Adrenal gland (tissue), 12 donors: ENCODE results near the gene PHYH. TPM values are rescaled to one million over a fixed set of nuclear protein-coding genes. Genes with fewer than 3 reads are reported as not detected.

Experiments used
- DNase-seq, 7 donors: peaks; one replicate each; pipeline ENCODE4 v3.0.0-alpha.2; 2019 to 2020
- H3K27ac ChIP-seq, 5 donors: fragments of 200-600 bp; sonication (generic) in 4 of 5; 1 replicate in 3 of 5; 2 replicates in 2 of 5; pipeline versions ENCODE4 v1.5.1 to v1.8.0; 2016 to 2020; ENCODE audit warnings: mild to moderate bottlenecking in 1 of 5
- H3K27me3 ChIP-seq: fragments of 200-600 bp; 2 replicates; pipeline ENCODE4 v1.8.0; 2021
- H3K36me3 ChIP-seq, 2 donors: fragments of 200-600 bp; replicated peaks in 1 of 2; 1 replicate in 1 of 2; 2 replicates in 1 of 2; pipeline versions ENCODE4 v1.5.1 to v1.8.0; 2018 to 2022
- H3K4me1 ChIP-seq, 2 donors: fragments of 200-600 bp; replicated peaks in 1 of 2; 1 replicate in 1 of 2; 2 replicates in 1 of 2; pipeline versions ENCODE4 v1.5.1 to v1.8.0; 2018 to 2021
- H3K4me3 ChIP-seq, 4 donors: fragments of 200-600 bp; sonication (generic) in 3 of 4; one replicate each; pipeline ENCODE4 v1.5.1; 2016 to 2018
- H3K9me3 ChIP-seq, 3 donors: fragments of 200-600 bp; sonication (generic) in 1 of 3; replicated peaks in 1 of 3; 1 replicate in 2 of 3; 2 replicates in 1 of 3; pipeline versions ENCODE4 v1.5.1 to v1.8.0; 2016 to 2021
- POLR2A ChIP-seq, 2 donors: fragments of 450-650 bp; IDR thresholded peaks; one replicate each; pipeline ENCODE4 v1.6.1; 2017; ENCODE audit warnings: antibody characterized with exemption in 2 of 2, mild to moderate bottlenecking in 2 of 2, moderate library complexity in 1 of 2
- WGBS, 4 donors: extraction: QIAGEN DNeasy Blood & Tissue Kit in 2 of 4; methylation state at CpG; one replicate each; pipeline versions ENCODE4 v1.1.5 to v1.1.7; 2013 to 2017; 5-methylcytosine and 5-hydroxymethylcytosine counted together
- intact Hi-C, 2 donors: fragments of 100-400 bp; cut with DNase I; formaldehyde crosslinking; loops; one replicate each; pipeline versions ENCODE4 v1.14.1 to v1.15.0; 2022 to 2023
- polyA plus RNA-seq, 3 donors: library from polyadenylated mRNA; stranded (reverse); fragments of 200-250 nt in 2 of 3; fragments of 350-450 nt in 1 of 3; fragmentation: Illumina TruSeq in 1 of 3; extraction: RNeasy Lipid Tissue Mini Kit (QIAGEN cat#74804) in 1 of 3; gene quantifications; one replicate each; pipeline ENCODE4 v1.2.3, GENCODE V29; 2013 to 2014
- total RNA-seq, 9 donors: library from RNA; depleted of rRNA in 4 of 9; stranded (reverse); fragments of >200 nt in 4 of 9; fragments of 120-200 nt in 1 of 9; fragmentation: NEBNext Ultra II Directional in 1 of 9; extraction: Animal tissue kit (Norgen Biotek cat#: 25700) in 1 of 9; gene quantifications; one replicate each; pipeline versions ENCODE4 v1.1.0 to v1.2.4, GENCODE V29; 2013 to 2023
- TF ChIP-seq, protein P1 (sequence below), 6 experiments: fragments of 450-650 bp in 4 of 6; fragments of 200-600 bp in 2 of 6; sonication (generic) in 1 of 6; IDR thresholded peaks; 1 replicate in 5 of 6; 2 replicates in 1 of 6; pipeline versions ENCODE4 v1.5.1 to v1.8.0; 2016 to 2021; ENCODE audit warnings: antibody characterized with exemption in 6 of 6, mild to moderate bottlenecking in 2 of 6, moderate library complexity in 1 of 6
- donor health status: healthy with polysubstance abuse.
- donor health status: Bipolar disorder and iron deficiency.
- donor health status: DM: yes; HTN: yes; CAD: no.
- donor health status: DM: no; HTN: no; CAD: no.
- donor health status: DM: no; HTN: no; CAD: no.
- donor health status: DM: yes; HTN: yes; CAD: no.

PHYH gene
- total and polyA plus RNA-seq, 12 donors, result 44.2 to 140 (median 71.6) TPM

DNA sequence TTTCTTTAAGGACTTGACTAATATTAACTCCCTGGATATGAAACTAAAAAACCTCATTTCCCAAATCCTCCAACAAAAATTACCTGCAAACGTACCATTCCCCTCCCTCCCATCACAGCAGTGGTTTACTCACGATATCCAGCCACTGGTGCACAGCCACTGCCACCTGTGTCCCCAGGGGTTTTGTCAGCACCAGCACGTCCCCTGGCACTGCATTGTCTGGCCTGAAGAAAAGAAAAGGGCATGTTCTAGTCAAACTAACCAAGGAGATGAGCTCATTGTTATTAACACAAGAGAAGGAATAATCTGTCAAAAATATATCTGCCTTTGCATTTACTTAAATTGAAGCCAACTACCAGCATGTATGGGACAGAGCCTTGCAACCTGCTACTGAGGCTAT lies 29.7 kb upstream of the PHYH start:
- peaks cover 0 to 79% of the 10 kb centered on the region in 2 donors for H3K36me3 ChIP-seq
- intact Hi-C loops, result no loop called here

DNA sequence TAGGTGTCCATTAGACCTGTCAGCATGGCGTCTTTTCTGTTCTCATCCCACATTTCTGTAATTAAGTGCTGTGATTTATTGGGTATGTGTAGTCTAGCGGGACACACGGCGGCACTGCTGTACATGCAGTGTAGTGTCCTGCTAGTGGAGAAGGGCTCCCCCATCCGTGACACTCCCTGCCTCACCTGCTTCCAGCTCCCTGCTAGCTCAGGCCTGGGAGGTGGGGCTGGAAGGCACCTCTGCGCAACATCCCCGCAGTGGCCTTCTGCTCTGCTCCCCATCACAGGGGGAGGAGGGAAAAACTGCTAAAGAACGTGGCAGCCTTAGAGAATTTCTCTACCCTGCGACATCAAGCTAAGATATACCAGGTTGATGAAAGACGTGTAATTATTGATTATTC lies 28.7 kb upstream of the PHYH start:
- no peaks in the 10 kb centered on the region for H3K9me3 ChIP-seq

More for the DNA sequence above, 29.7 kb upstream of the PHYH start:
- 84 to 97% (median 89%) methylated on average over 3 of the region's 3 CpGs for WGBS, 4 donors
- Histone ChIP-seq H3K4me3 (no peak overlapping the region), H3K27ac (no peak overlapping the region), H3K27me3 (no peaks in the 10 kb centered on the region), H3K9me3 (no peaks in the 10 kb centered on the region), H3K4me1 (no peaks in the 10 kb centered on the region)
- no peak for DNase-seq
- TF ChIP-seq POLR2A (IDR thresholded peaks at IDR 0.05), result no peak
- TF ChIP-seq, protein P1, sequence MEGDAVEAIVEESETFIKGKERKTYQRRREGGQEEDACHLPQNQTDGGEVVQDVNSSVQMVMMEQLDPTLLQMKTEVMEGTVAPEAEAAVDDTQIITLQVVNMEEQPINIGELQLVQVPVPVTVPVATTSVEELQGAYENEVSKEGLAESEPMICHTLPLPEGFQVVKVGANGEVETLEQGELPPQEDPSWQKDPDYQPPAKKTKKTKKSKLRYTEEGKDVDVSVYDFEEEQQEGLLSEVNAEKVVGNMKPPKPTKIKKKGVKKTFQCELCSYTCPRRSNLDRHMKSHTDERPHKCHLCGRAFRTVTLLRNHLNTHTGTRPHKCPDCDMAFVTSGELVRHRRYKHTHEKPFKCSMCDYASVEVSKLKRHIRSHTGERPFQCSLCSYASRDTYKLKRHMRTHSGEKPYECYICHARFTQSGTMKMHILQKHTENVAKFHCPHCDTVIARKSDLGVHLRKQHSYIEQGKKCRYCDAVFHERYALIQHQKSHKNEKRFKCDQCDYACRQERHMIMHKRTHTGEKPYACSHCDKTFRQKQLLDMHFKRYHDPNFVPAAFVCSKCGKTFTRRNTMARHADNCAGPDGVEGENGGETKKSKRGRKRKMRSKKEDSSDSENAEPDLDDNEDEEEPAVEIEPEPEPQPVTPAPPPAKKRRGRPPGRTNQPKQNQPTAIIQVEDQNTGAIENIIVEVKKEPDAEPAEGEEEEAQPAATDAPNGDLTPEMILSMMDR (IDR thresholded peaks at IDR 0.05), result no peak

DNA sequence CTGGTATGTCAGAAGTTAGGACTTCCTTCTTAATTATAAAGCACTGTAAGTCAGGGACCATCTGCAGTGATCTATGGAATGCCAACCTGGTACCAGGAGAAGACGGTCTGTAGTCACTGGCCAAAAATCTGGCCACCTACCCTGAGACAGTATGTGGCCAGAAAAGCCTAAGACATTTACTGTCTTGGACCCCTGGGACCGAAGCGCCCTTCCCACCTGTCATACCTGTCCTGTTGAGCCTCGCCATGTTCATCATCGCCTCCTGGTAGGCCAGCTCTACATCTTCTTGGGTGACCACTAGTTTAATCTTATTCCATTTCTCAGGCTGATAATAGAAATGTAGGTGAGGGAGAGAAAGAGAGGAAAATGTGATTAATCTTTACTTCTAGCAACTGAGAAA lies 28.3 kb upstream of the PHYH start:
- WGBS, 4 donors, result 93 to 98% (median 97%) methylated on average over 5 of the region's 5 CpGs
- intact Hi-C loops, result no loop called here

More for the DNA sequence above, 28.7 kb upstream of the PHYH start:
- Histone ChIP-seq H3K27me3 (no peaks in the 10 kb centered on the region), H3K36me3 (peaks cover 0 to 84% of the 10 kb centered on the region in 2 donors), H3K4me3 (no peak overlapping the region), H3K27ac (no peak overlapping the region), H3K4me1 (no peaks in the 10 kb centered on the region)
- DNase-seq, result no peak
- TF ChIP-seq, protein P1 (IDR thresholded peaks at IDR 0.05), result no peak
- TF ChIP-seq POLR2A (IDR thresholded peaks at IDR 0.05), result no peak
- 74 to 91% (median 87%) methylated on average over 10 of the region's 10 CpGs for WGBS, 4 donors
- intact Hi-C loops, result no loop called here

DNA sequence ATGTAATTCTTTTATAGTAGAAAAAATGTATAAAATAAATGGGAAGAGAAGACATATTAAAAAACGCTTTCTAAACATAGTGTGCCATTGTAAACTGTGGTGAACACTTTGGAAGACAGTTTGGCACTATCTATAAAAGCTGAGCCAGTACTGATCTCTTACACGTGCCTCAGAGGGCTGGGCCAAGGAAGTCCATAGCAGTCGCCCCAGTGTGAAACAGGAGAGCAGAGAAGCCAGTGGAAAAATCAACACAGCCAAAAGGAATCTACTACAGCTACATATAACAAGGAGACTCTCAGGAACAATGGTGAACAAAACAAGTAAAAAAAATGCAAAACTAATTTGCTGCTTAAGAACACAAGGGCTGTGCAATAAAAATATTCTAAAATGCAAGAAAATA lies 27.7 kb upstream of the PHYH start:
- intact Hi-C loops, result no loop called here
- no peaks in the 10 kb centered on the region for H3K4me1 ChIP-seq
- H3K27ac ChIP-seq, result no peak overlapping the region
- no peaks in the 10 kb centered on the region for H3K27me3 ChIP-seq
- H3K9me3 ChIP-seq, result no peaks in the 10 kb centered on the region
- H3K36me3 ChIP-seq, result peaks cover 0 to 81% of the 10 kb centered on the region in 2 donors
- TF ChIP-seq POLR2A (IDR thresholded peaks at IDR 0.05), result no peak
- TF ChIP-seq, protein P1 (IDR thresholded peaks at IDR 0.05), result no peak
- no peak overlapping the region for H3K4me3 ChIP-seq
- DNase-seq, result no peak
- WGBS, 4 donors, result 41 to 60% (median 54%) methylated on average over 3 of the region's 3 CpGs

More for the DNA sequence above, 28.3 kb upstream of the PHYH start:
- no peak for TF ChIP-seq POLR2A (IDR thresholded peaks at IDR 0.05)
- TF ChIP-seq, protein P1 (IDR thresholded peaks at IDR 0.05), result no peak
- Histone ChIP-seq H3K36me3 (peaks cover 0 to 81% of the 10 kb centered on the region in 2 donors), H3K4me3 (no peak overlapping the region), H3K27ac (no peak overlapping the region), H3K9me3 (no peaks in the 10 kb centered on the region), H3K27me3 (no peaks in the 10 kb centered on the region), H3K4me1 (no peaks in the 10 kb centered on the region)
- no peak for DNase-seq
